GM10248 (cell line): ENCODE measurements around the gene TIMM17B.

Experiments used
- CTCF ChIA-PET: fragments of 300-600 bp; sonication (Branson Sonifier 250); formaldehyde crosslinking; extraction: SDS; loops from one replicate; lab custom pipeline; 2021; ENCODE audit warnings: antibody characterized with exemption; lab: Yijun Ruan, JAX
- POLR2A ChIA-PET: fragments of 350-650 bp; sonication (Branson Sonifier 250); formaldehyde crosslinking; extraction: SDS; loops from one replicate; lab custom pipeline; 2020; ENCODE audit warnings: antibody characterized with exemption; lab: Yijun Ruan, JAX
- DNase-seq: peaks from one replicate; pipeline ENCODE4 v3.0.0; 2012; ENCODE audit errors: extremely low spot score
- TF ChIP-seq, protein P1 (sequence below): IDR thresholded peaks from 2 replicates; pipeline ENCODE4 v1.5.1; 2012; ENCODE audit warnings: mild to moderate bottlenecking, low read depth; ENCODE audit errors: extremely low read depth, missing control alignments, control extremely low read depth

TIMM17B gene

DNA sequence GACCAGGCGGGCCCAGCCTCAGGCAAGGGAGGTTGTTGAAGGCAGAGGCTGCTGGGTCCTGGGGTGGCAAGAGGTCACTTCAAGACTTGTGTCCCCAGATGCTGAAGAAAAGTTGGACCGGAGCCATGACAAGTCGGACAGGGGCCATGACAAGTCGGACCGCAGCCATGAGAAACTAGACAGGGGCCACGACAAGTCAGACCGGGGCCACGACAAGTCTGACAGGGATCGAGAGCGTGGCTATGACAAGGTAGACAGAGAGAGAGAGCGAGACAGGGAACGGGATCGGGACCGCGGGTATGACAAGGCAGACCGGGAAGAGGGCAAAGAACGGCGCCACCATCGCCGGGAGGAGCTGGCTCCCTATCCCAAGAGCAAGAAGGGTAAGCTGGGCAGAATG is 4.6 kb upstream of the TIMM17B start:
- TF ChIP-seq, protein P1, sequence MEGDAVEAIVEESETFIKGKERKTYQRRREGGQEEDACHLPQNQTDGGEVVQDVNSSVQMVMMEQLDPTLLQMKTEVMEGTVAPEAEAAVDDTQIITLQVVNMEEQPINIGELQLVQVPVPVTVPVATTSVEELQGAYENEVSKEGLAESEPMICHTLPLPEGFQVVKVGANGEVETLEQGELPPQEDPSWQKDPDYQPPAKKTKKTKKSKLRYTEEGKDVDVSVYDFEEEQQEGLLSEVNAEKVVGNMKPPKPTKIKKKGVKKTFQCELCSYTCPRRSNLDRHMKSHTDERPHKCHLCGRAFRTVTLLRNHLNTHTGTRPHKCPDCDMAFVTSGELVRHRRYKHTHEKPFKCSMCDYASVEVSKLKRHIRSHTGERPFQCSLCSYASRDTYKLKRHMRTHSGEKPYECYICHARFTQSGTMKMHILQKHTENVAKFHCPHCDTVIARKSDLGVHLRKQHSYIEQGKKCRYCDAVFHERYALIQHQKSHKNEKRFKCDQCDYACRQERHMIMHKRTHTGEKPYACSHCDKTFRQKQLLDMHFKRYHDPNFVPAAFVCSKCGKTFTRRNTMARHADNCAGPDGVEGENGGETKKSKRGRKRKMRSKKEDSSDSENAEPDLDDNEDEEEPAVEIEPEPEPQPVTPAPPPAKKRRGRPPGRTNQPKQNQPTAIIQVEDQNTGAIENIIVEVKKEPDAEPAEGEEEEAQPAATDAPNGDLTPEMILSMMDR: no peak
- no peak for DNase-seq
- ChIA-PET CTCF (no interaction called here), POLR2A (interaction anchor here (2.0 kb wide), 1 partner anchor 10 kb away, joined by 7 read pairs; the partner anchor contains the start of gene SLC35A2)

- TF ChIP-seq, protein P1: no peak
- POLR2A ChIA-PET: interaction anchor here (1.4 kb wide), 1 partner anchor 10 kb away, joined by 3 read pairs; no protein-coding TSS in a partner anchor
- DNase-seq: no peak
- CTCF ChIA-PET: no interaction called here
Observed at GRCh38 chrX:48901069-48901468, 3.5 kb upstream of the TIMM17B start.

DNA sequence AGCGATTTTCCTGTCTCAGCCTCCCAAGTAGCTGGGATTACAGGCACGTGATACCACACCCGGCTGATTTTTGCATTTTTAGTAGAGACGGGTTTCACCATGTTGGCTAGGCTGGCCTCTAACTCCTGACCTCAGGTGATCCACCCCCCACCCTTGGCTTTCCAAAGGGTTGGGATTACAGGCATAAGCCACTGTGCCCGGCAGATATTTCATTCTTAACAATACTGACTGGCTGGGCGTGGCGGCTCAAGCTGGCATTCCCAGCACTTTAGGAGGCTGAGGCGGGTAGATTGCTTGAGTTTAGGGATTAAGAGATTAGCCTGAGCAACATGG is 1.5 kb upstream of the TIMM17B start:
- CTCF ChIA-PET: interaction anchor here (1.8 to 2.7 kb wide), 2 partner anchors 10 to 48 kb away, joined by 5 to 11 read pairs; no protein-coding TSS in a partner anchor
- no peak for DNase-seq
- TF ChIP-seq, protein P1: no peak
- POLR2A ChIA-PET: interaction anchor here (0.7 kb wide), 2 partner anchors 251 to 259 kb away, joined by 3 to 9 read pairs; no protein-coding TSS in a partner anchor

- TF ChIP-seq, protein P1: no peak
- POLR2A ChIA-PET: interaction anchor here (0.8 to 1.2 kb wide), 4 partner anchors 9 to 18 kb away, joined by 3 to 4 read pairs (median 4); partner anchors contain the start of gene SLC35A2
- CTCF ChIA-PET: interaction anchor here (1.2 to 2.7 kb wide), 3 partner anchors 50 to 248 kb away, joined by 3 to 11 read pairs (median 3); no protein-coding TSS in a partner anchor
- DNase-seq: no peak
Observed at GRCh38 chrX:48897157-48897624, 377 bp downstream of the TIMM17B start.

GRCh38 chrX:48896611-48897011 is 957 bp downstream of the TIMM17B start:
- POLR2A ChIA-PET: interaction anchor here (0.7 kb wide), 1 partner anchor 109 kb away, joined by 7 read pairs; no protein-coding TSS in a partner anchor
- CTCF ChIA-PET: interaction anchor here (1.2 to 2.7 kb wide), 3 partner anchors 50 to 248 kb away, joined by 3 to 11 read pairs (median 3); no protein-coding TSS in a partner anchor
- TF ChIP-seq, protein P1: no peak
- no peak for DNase-seq

DNA sequence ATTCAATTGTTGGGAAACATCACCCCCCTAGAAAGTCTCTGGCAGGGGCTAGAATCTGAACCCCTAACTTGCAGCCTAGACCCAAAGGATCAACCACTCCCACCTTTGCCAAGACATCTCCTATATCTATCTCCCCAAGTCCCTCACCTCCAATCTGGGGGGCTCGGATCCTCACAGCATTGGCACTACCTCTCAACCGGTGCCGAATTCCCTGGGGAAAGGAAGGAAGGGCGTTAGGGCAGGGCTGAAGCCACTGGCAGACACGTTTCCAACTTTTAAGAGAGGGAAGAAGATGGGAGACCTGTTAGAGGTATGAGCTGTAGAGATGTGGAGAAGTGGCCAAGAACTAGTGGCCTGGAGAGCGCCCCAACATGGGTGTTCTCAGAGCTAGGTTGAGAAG is 2.7 kb downstream of the TIMM17B start:
- CTCF ChIA-PET: no interaction called here
- DNase-seq: no peak
- TF ChIP-seq, protein P1: no peak
- POLR2A ChIA-PET: no interaction called here
